HepG2 (cell line): Measurements from ENCODE around the gene TPD52L2. TPM values are rescaled to one million over a fixed set of nuclear protein-coding genes. Genes with fewer than 3 reads are reported as not detected.

ENCODE experiments used
- E2F5 ChIP-seq: sonication (generic); formaldehyde crosslinking; conservative IDR thresholded peaks from 2 replicates; pipeline ENCODE4 v1.4.0; 2020; ENCODE audit warnings: missing genetic modification reagents
- ELF4 ChIP-seq: sonication (generic); formaldehyde crosslinking; IDR thresholded peaks from 2 replicates; pipeline ENCODE4 v1.5.0; 2020; ENCODE audit warnings: missing genetic modification reagents, mild to moderate bottlenecking, moderate library complexity, borderline replicate concordance
- ETV5 ChIP-seq: IDR thresholded peaks from 2 replicates; pipeline ENCODE4 v1.6.1; 2018; ENCODE audit warnings: missing biosample characterization, missing genetic modification reagents, inconsistent platforms, borderline replicate concordance
- GMEB2 ChIP-seq: IDR thresholded peaks from 2 replicates; pipeline ENCODE4 v1.6.1; 2016; ENCODE audit warnings: missing biosample characterization, missing genetic modification reagents, low read depth
- HNRNPLL ChIP-seq: fragments of 200-400 bp; formaldehyde crosslinking; IDR thresholded peaks from 2 replicates; pipeline ENCODE4 v1.6.1; 2017; ENCODE audit warnings: mild to moderate bottlenecking, low read depth, low read length; ENCODE audit not compliant: poor library complexity, severe bottlenecking
- HOMEZ ChIP-seq: IDR thresholded peaks from 2 replicates; pipeline ENCODE4 v1.6.1; 2016; ENCODE audit warnings: low read depth
- KDM5B ChIP-seq: sonication (generic); formaldehyde crosslinking; IDR thresholded peaks from 2 replicates; pipeline ENCODE4 v1.4.0; 2020; ENCODE audit warnings: missing genetic modification reagents, mild to moderate bottlenecking, borderline replicate concordance
- MAF1 ChIP-seq: sonication (generic); formaldehyde crosslinking; IDR thresholded peaks from 2 replicates; pipeline ENCODE4 v1.5.0; 2020; ENCODE audit warnings: missing genetic modification reagents, borderline replicate concordance
- MYNN ChIP-seq: sonication (generic); formaldehyde crosslinking; IDR thresholded peaks from 2 replicates; pipeline ENCODE4 v1.4.0; 2020; ENCODE audit warnings: mild to moderate bottlenecking, low read depth, missing genetic modification reagents
- PAWR ChIP-seq: sonication (generic); formaldehyde crosslinking; IDR thresholded peaks from 2 replicates; pipeline ENCODE4 v1.4.0; 2020; ENCODE audit warnings: missing genetic modification reagents, mild to moderate bottlenecking, borderline replicate concordance
- PRMT3 ChIP-seq: sonication (generic); formaldehyde crosslinking; IDR thresholded peaks from 2 replicates; pipeline ENCODE4 v1.8.1; 2022; ENCODE audit warnings: low read depth, mild to moderate bottlenecking, moderate library complexity, missing genetic modification reagents, borderline replicate concordance
- RERE ChIP-seq: IDR thresholded peaks from 2 replicates; pipeline ENCODE4 v1.6.1; 2016; ENCODE audit warnings: low read depth, missing genetic modification reagents, missing compliant biosample characterization
- ZNF432 ChIP-seq: sonication (generic); formaldehyde crosslinking; IDR thresholded peaks from 2 replicates; pipeline ENCODE4 v1.5.0; 2020; ENCODE audit warnings: missing genetic modification reagents, mild to moderate bottlenecking, borderline replicate concordance
- ZNF496 ChIP-seq: sonication (generic); formaldehyde crosslinking; IDR thresholded peaks from 2 replicates; pipeline ENCODE4 v1.8.1; 2023; ENCODE audit warnings: mild to moderate bottlenecking, moderate library complexity, missing genetic modification reagents; ENCODE audit not compliant: insufficient replicate concordance
- ZNF550 ChIP-seq: sonication (generic); formaldehyde crosslinking; IDR thresholded peaks from 2 replicates; pipeline ENCODE4 v1.4.0; 2020; ENCODE audit warnings: mild to moderate bottlenecking, missing genetic modification reagents, borderline replicate concordance
- ZNF816 ChIP-seq: sonication (generic); formaldehyde crosslinking; IDR thresholded peaks from 2 replicates; pipeline ENCODE4 v1.8.0; 2022; ENCODE audit warnings: missing genetic modification reagents, mild to moderate bottlenecking, borderline replicate concordance
- polyA plus RNA-seq, 8 experiments: library from polyadenylated mRNA; depleted of rRNA in 3 of 8; stranded (reverse) in 7 of 8; unstranded in 1 of 8; fragments of >200 nt; fragmentation: Illumina TruSeq in 4 of 8; extraction: Trizol in 4 of 8; gene quantifications; 2 replicates each; pipeline versions ENCODE4 v1.2.1 to v1.2.3, GENCODE V29; 2011 to 2016; ENCODE audit warnings: low read depth in 4 of 8, missing spikeins in 1 of 8, mixed read lengths in 1 of 8; ENCODE audit not compliant: insufficient read depth in 1 of 8
- total RNA-seq, 5 experiments: library from RNA; depleted of rRNA; stranded (reverse); fragments of >200 nt; fragmentation: Illumina TruSeq; extraction: Trizol; gene quantifications; 2 replicates each; pipeline ENCODE4 v1.2.3, GENCODE V29; 2016; ENCODE audit warnings: low read depth in 1 of 5

The TPD52L2 gene
- total and polyA plus RNA-seq, 2 of the 13 experiments (the other 11 are each of a cell fraction or from before 2014, with no cell fraction given): 156 to 184 TPM

GRCh38 chr20:63896264-63897105 is 31.4 kb downstream of the TPD52L2 start (continued):
- TF ChIP-seq MAF1 (CRISPR knock-in tag) (0 out of 2 replicates have a peak, but pooled peaks have one; percentile 62), PAWR (CRISPR knock-in tag) (no peak; the same call in 1 of the 2 replicates), ZNF816 (CRISPR knock-in tag) (peak; percentile 78; the same call in 1 of the 2 replicates), MYNN (peak; percentile 79; the same call in 1 of the 2 replicates), ETV5 (CRISPR knock-in tag) (peak; percentile 76), E2F5 (CRISPR knock-in tag) (no peak), RERE (no peak), ELF4 (CRISPR knock-in tag) (peak; percentile 95), ZNF550 (CRISPR knock-in tag) (0 out of 2 replicates have a peak, but pooled peaks have one; percentile 85), PRMT3 (CRISPR knock-in tag) (no peak), ZNF432 (CRISPR knock-in tag) (no peak), GMEB2 (CRISPR knock-in tag) (no peak), ZNF496 (CRISPR knock-in tag) (no peak), HNRNPLL (peak; percentile 22), KDM5B (CRISPR knock-in tag) (no peak), HOMEZ (no peak)
